ENCODE results near the gene PPEF2. TPM values are rescaled to one million over a fixed set of nuclear protein-coding genes. Genes with fewer than 3 reads are reported as not detected.

Gene PPEF2
- total RNA-seq, 1 donor from 2014 or later = not detected

- no peaks in the 10 kb centered on the region for H3K36me3 Mint-ChIP-seq (ENCODE audit: low read depth, unreplicated experiment)
- no peak overlapping the region for H3K4me3 Mint-ChIP-seq (ENCODE audit: unreplicated experiment)
- no peaks in the 10 kb centered on the region for H3K27me3 Mint-ChIP-seq (ENCODE audit: unreplicated experiment)
- H3K27ac Mint-ChIP-seq (ENCODE audit: unreplicated experiment) = no peak overlapping the region
- peaks cover 5% of the 10 kb centered on the region for H3K4me1 Mint-ChIP-seq (ENCODE audit: unreplicated experiment)
- H3K9me3 Mint-ChIP-seq (ENCODE audit: unreplicated experiment) = no peaks in the 10 kb centered on the region
- TF ChIP-seq, protein P1, sequence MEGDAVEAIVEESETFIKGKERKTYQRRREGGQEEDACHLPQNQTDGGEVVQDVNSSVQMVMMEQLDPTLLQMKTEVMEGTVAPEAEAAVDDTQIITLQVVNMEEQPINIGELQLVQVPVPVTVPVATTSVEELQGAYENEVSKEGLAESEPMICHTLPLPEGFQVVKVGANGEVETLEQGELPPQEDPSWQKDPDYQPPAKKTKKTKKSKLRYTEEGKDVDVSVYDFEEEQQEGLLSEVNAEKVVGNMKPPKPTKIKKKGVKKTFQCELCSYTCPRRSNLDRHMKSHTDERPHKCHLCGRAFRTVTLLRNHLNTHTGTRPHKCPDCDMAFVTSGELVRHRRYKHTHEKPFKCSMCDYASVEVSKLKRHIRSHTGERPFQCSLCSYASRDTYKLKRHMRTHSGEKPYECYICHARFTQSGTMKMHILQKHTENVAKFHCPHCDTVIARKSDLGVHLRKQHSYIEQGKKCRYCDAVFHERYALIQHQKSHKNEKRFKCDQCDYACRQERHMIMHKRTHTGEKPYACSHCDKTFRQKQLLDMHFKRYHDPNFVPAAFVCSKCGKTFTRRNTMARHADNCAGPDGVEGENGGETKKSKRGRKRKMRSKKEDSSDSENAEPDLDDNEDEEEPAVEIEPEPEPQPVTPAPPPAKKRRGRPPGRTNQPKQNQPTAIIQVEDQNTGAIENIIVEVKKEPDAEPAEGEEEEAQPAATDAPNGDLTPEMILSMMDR (IDR thresholded peaks at IDR 0.05; ENCODE audit: unreplicated experiment) = no peak
- DNase-seq (ENCODE audit: low spot score) = no peak
These were observed 71.3 kb downstream of the PPEF2 start for GRCh38 chr4:75830906-75831305.

GRCh38 chr4:75823812-75824211 is 78.4 kb downstream of the PPEF2 start:
- Mint-ChIP-seq H3K36me3 (ENCODE audit: low read depth, unreplicated experiment) (no peaks in the 10 kb centered on the region), H3K27ac (ENCODE audit: unreplicated experiment) (no peak overlapping the region), H3K4me3 (ENCODE audit: unreplicated experiment) (no peak overlapping the region), H3K4me1 (ENCODE audit: unreplicated experiment) (peaks cover 6% of the 10 kb centered on the region), H3K27me3 (ENCODE audit: unreplicated experiment) (no peaks in the 10 kb centered on the region), H3K9me3 (ENCODE audit: unreplicated experiment) (no peaks in the 10 kb centered on the region)
- DNase-seq (ENCODE audit: low spot score) = no peak
- TF ChIP-seq, protein P1 (IDR thresholded peaks at IDR 0.05; ENCODE audit: unreplicated experiment) = no peak

- H3K4me1 Mint-ChIP-seq (ENCODE audit: unreplicated experiment) = peaks cover 6% of the 10 kb centered on the region
- no peaks in the 10 kb centered on the region for H3K27me3 Mint-ChIP-seq (ENCODE audit: unreplicated experiment)
- H3K9me3 Mint-ChIP-seq (ENCODE audit: unreplicated experiment) = no peaks in the 10 kb centered on the region
These were observed 79.8 kb downstream of the PPEF2 start for GRCh38 chr4:75822416-75822815.

GRCh38 chr4:75821966-75822365 is 80.3 kb downstream of the PPEF2 start:
- DNase-seq (ENCODE audit: low spot score) = no peak
- H3K27ac Mint-ChIP-seq (ENCODE audit: unreplicated experiment) = no peak overlapping the region
- TF ChIP-seq, protein P1 (IDR thresholded peaks at IDR 0.05; ENCODE audit: unreplicated experiment) = no peak
- H3K27me3 Mint-ChIP-seq (ENCODE audit: unreplicated experiment) = no peaks in the 10 kb centered on the region
- H3K9me3 Mint-ChIP-seq (ENCODE audit: unreplicated experiment) = no peaks in the 10 kb centered on the region
- no peaks in the 10 kb centered on the region for H3K36me3 Mint-ChIP-seq (ENCODE audit: low read depth, unreplicated experiment)
- peaks cover 6% of the 10 kb centered on the region for H3K4me1 Mint-ChIP-seq (ENCODE audit: unreplicated experiment)
- H3K4me3 Mint-ChIP-seq (ENCODE audit: unreplicated experiment) = no peak overlapping the region

More at GRCh38 chr4:75822416-75822815, 79.8 kb downstream of the PPEF2 start:
- DNase-seq (ENCODE audit: low spot score) = no peak
- H3K36me3 Mint-ChIP-seq (ENCODE audit: low read depth, unreplicated experiment) = no peaks in the 10 kb centered on the region
- H3K27ac Mint-ChIP-seq (ENCODE audit: unreplicated experiment) = no peak overlapping the region
- TF ChIP-seq, protein P1 (IDR thresholded peaks at IDR 0.05; ENCODE audit: unreplicated experiment) = no peak
- no peak overlapping the region for H3K4me3 Mint-ChIP-seq (ENCODE audit: unreplicated experiment)

DNA sequence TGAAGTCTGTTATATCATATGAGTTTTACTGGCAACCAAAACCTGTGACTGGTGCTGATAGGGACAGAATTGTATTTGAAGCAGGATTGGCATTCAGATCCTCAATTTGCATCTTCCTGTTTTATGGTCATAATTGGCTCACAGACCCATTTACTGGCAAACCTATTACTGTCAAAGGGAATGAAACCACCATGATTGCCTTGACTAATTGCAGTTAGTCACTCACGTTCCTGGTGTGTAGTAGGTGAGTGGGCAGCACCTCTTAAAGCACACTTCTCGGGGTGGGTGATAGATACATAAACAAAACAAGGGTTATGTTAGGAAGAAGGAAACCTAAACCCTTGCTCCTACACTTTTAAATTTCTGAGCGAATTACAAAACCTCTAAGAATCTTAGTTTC is 81.0 kb downstream of the PPEF2 start:
- peaks cover 6% of the 10 kb centered on the region for H3K4me1 Mint-ChIP-seq (ENCODE audit: unreplicated experiment)

More for the DNA sequence above, 81.0 kb downstream of the PPEF2 start:
- Mint-ChIP-seq H3K27me3 (ENCODE audit: unreplicated experiment) (no peaks in the 10 kb centered on the region), H3K9me3 (ENCODE audit: unreplicated experiment) (no peaks in the 10 kb centered on the region), H3K27ac (ENCODE audit: unreplicated experiment) (no peak overlapping the region), H3K4me3 (ENCODE audit: unreplicated experiment) (no peak overlapping the region), H3K36me3 (ENCODE audit: low read depth, unreplicated experiment) (no peaks in the 10 kb centered on the region)
- TF ChIP-seq, protein P1 (IDR thresholded peaks at IDR 0.05; ENCODE audit: unreplicated experiment) = no peak
- no peak for DNase-seq (ENCODE audit: low spot score)
